GM19351 (cell line): ENCODE data around the gene CFHR4.
A peak's percentile ranks its signal among the peaks of the same experiment; 100 is the strongest.
"Not testable (repeated sequence)": the region's sequence is repeated elsewhere in the genome, so short reads cannot be mapped to it uniquely, and the experiment has no call there.

ENCODE experiments used
- ATAC-seq: cut with Tn5 transposase; IDR thresholded peaks from one replicate; pipeline ENCODE4 v1.9.1; 2021; ENCODE audit warnings: mild to moderate bottlenecking, moderate library complexity; ENCODE audit not compliant: unreplicated experiment

Gene CFHR4

DNA sequence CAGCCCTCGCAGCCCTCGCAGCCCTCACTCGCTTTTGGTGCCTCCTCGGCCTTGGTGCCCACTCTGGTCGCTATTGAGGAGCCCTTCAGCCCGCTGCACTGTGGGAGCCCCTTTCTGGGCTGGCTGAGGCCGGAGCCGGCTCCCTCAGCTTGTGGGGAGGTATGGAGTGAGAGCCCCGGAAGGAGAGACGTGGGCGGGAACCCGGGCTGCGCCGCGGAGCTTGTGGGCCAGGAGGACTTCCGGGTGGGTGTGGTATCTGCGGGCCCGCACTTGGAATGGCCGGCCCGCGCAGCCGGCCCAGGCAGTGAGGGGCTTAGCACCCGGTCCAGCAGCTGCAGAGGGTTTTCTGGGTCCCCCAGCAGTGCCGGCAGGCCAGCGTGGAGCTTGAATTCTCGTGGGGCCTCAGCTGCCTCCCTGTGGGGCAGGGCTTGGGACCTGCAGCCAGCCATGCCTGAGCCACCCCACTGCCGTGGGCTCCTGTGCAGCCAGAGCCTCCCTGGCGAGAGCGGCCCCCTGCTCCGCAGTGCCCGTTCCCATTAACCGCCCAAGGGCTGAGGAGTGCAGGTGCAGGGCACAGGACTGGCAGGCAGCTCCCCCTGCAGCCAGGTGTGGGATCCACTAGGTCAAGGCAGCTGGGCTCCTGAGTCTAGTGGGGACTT lies 45.8 kb downstream of the CFHR4 start:
- no peak for ATAC-seq

DNA sequence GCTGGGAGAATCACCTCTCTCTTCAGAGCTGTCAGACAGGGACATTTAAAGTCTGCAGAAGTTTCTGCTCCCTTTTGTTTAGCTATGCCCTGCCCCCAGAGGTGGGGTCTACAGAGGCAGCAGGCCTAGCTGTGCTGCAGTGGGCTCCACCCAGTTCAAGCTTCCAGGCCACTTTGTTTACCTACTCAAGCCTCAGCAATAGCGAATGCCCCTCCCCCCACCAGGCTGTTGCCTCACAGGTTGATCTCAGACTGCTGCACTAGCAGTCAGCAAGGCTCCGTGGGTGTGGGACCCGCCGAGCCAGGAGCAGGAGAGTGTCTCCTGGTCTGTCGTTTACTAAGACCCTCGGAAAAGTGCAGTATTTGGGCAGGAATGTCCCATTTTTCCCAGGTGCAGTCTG lies 53.6 kb downstream of the CFHR4 start:
- not testable (repeated sequence) for ATAC-seq

DNA sequence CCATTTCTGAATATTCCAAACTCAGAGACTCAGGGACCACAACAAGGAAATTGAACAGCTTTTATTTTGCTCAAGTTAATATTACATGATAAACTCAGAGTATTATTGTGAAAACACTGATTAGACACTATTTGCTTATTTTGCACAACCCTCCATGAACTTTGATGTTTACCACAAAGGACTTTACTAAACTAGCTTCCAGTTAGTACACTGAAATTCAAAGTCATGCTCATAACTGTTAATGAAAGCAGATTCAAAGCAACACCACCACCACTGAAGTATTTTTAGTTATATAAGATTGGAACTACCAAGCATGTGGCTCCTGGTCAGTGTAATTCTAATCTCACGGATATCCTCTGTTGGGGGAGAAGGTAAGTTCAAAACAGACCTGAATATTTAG lies 55.7 kb downstream of the CFHR4 start, which contains the start of gene CFHR2:
CFHR2 (plus strand) TSS at position 171 of the 400 bp plus-strand sequence; CDS start at position 314, 143 bp downstream.
- ATAC-seq: not testable (repeated sequence)

DNA sequence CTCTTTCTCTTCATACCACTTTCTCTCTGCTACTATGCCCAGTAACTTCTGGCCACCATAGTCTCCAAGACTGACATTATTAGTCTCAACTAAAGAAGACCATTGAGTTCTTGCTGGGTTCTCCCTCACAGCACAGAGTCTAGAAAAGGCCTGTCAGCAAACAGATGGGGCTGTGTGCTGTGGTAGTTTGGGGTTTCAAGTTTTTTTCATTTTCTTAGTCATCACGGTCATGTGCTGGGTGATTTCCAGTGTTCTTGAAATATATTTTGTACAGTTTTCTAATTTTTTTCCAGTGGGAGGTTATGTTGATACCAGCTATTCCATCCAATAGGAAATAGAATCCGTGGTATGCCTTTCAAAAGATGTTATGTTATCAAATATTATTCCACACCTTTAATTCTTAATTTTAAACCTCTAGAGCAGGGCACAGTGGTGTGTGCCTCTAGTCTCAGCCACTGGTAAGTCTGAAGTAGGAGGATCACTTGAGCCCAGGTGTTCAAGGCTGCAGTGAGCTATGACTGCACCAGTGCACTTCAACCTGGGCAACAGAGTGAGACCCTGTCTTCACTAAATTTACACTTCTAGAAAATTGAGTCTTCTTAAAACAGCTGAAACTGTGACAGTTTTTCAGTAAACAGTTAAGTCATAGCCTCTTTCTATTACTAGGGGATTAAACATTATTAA lies 64.0 kb downstream of the CFHR4 start:
- ATAC-seq: peak; percentile 88

DNA sequence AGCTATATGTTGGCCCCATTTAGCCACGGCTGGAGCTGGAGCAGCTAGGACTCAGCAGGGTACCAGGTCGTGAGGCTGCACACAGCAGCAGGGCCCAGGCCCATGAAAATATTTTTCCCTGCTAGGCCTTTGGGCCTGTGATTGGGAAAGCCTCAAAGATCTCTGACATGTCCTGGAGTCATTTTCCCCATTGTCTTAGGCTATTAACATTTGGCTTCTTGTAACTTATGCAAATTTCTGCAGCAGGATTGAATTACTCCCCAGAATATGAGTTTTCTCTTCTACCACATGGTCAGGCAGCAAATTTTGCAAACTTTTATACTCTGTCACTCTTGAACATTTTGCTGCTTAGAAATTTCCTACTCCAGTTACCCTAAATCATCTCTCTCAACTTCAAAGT lies 66.9 kb downstream of the CFHR4 start:
- no peak for ATAC-seq

DNA sequence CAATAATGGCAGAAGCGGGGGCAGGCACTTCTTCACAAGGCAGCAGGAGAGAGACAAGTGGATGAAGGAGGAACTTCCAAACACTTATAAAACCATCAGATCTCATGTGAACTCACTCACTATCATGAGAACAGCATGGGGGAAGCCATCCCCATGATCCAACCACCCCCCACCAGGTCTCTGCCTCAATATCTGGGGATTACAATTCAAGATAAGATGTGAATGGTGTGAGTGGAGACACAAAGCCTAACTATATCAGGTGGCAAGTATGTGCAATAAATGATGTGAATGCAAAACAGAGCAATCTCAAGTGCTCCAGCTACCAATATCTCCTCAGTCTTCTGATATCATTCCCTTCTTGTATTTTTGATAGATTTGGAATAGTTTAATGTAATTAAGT lies 68.1 kb downstream of the CFHR4 start:
- no peak for ATAC-seq

DNA sequence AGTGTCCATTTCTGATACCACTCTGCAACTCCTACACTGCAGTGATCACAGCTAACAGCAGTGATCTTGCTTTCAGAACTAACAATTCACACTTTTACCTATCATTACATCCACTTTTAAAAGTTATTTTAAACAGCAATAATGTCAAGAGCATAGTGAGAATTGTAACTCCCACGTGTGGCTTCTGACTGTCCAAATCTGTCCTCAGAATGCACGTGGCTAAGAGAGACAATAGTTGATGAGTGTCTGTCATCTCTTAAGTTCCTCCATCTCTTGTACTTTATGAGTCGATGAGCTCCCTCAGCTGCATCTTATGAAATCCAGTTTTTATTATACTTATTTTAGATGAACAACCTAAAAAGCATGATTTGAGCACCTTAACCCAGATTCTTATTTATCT lies 73.0 kb downstream of the CFHR4 start:
- ATAC-seq: peak; percentile 94
